Measurements from ENCODE around the gene CORO6.

The CORO6 gene

GRCh38 chr17:29565643-29566472 is 56.9 kb downstream of the CORO6 start:
- DNase-seq (ENCODE audit: low read depth in 2 of 2) = peak in 1 of 2 donors; percentile 41
